Dendritic cell treated with granulocyte-macrophage colony-stimulating factor and Interleukin-4, amounts not matched to agents 40 ng/mL and 50 ng/mL, for 4 days (primary cell): ENCODE results near the gene CSTF2T.

ENCODE experiments used
- H3K27ac Mint-ChIP-seq: one replicate; pipeline ENCODE4 v1.8.0; 2022; ENCODE audit warnings: mild to moderate bottlenecking, mixed read lengths
- H3K27me3 Mint-ChIP-seq: one replicate; pipeline ENCODE4 v1.8.0; 2022; ENCODE audit warnings: mild to moderate bottlenecking, mixed read lengths
- H3K36me3 Mint-ChIP-seq: one replicate; pipeline ENCODE4 v1.8.0; 2022; ENCODE audit warnings: low read depth, mixed read lengths
- H3K4me1 Mint-ChIP-seq: one replicate; pipeline ENCODE4 v1.8.0; 2022; ENCODE audit warnings: low read depth, mixed read lengths
- H3K4me3 Mint-ChIP-seq: one replicate; pipeline ENCODE4 v1.8.0; 2022; ENCODE audit warnings: mild to moderate bottlenecking, moderate library complexity, mixed read lengths
- H3K9me3 Mint-ChIP-seq: one replicate; pipeline ENCODE4 v1.8.0; 2022; ENCODE audit warnings: mixed read lengths
- intact Hi-C: fragments of 100-400 bp; cut with micrococcal nuclease; formaldehyde crosslinking; loops from one replicate; pipeline ENCODE4 v1.15.0; 2022

Gene CSTF2T

DNA sequence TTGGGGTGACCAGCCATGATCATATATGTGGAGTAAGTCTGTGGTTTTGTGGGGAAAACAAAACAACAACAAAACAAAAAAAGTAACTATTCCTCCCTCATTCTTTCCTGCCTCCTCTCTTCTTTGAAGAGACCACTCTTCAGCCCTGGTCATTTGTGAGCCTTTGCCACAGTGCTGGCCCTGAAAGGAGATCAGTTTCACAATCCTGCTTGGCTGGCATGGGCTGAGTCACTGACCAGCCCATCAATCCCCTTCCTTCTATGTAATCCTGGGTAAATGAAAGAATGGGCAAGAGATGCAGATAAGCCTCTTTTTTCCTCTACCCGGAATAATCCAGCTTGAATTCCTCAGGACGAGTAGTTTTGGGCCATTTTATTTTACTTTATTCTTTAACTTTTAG lies 13.6 kb downstream of the CSTF2T start:
- peaks cover 15% of the 10 kb centered on the region for H3K9me3 Mint-ChIP-seq
- no peaks in the 10 kb centered on the region for H3K36me3 Mint-ChIP-seq
- no peaks in the 10 kb centered on the region for H3K27me3 Mint-ChIP-seq
- H3K4me1 Mint-ChIP-seq = no peaks in the 10 kb centered on the region
- H3K27ac Mint-ChIP-seq = no peak overlapping the region
- no peak overlapping the region for H3K4me3 Mint-ChIP-seq
- intact Hi-C loops = no loop called here

DNA sequence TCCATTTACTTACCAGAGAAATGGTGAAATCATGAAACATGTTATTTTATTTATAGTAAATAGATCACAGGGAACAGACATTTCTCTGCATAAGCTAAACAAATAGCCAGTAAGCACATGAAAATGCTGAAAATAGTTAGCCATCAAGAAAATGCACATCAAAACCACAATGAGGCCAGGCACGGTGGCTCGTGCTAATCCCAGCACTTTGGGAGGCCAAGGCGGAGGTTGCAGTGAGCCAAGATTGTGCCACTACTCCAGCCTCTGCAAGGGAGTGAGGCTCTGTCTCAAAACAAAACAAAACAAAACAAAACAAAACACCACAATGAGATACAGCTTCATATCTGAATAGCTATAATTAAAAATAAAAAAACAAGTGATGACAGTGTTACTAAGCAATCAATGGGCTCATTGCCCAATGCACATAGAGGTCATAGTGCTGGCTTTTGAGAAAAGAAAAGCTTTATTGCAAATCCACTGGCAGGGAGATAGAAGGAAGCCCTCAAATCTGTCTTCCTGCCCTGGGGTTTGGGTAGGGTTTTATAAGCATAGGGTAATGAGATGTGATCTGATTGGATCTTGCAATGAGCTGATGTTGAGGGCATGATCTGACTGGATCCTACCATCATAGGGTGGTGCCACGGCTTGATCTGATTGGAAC lies 16.2 kb downstream of the CSTF2T start:
- H3K4me3 Mint-ChIP-seq = no peak overlapping the region
- no peaks in the 10 kb centered on the region for H3K36me3 Mint-ChIP-seq
- no peaks in the 10 kb centered on the region for H3K4me1 Mint-ChIP-seq
- intact Hi-C loops = no loop called here
- peaks cover 2% of the 10 kb centered on the region for H3K27me3 Mint-ChIP-seq
- H3K9me3 Mint-ChIP-seq = no peaks in the 10 kb centered on the region
- H3K27ac Mint-ChIP-seq = no peak overlapping the region

GRCh38 chr10:51679841-51680240 lies 19.6 kb downstream of the CSTF2T start:
- Mint-ChIP-seq H3K27ac (no peak overlapping the region), H3K27me3 (peaks cover 2% of the 10 kb centered on the region), H3K9me3 (no peaks in the 10 kb centered on the region), H3K36me3 (no peaks in the 10 kb centered on the region), H3K4me3 (no peak overlapping the region), H3K4me1 (no peaks in the 10 kb centered on the region)
- intact Hi-C loops = no loop called here

- Mint-ChIP-seq H3K9me3 (peaks cover 10% of the 10 kb centered on the region), H3K27me3 (peaks cover 2% of the 10 kb centered on the region), H3K36me3 (no peaks in the 10 kb centered on the region), H3K4me3 (no peak overlapping the region), H3K27ac (no peak overlapping the region), H3K4me1 (no peaks in the 10 kb centered on the region)
- intact Hi-C loops = no loop called here
Observed at GRCh38 chr10:51675088-51675487, 24.3 kb downstream of the CSTF2T start.

DNA sequence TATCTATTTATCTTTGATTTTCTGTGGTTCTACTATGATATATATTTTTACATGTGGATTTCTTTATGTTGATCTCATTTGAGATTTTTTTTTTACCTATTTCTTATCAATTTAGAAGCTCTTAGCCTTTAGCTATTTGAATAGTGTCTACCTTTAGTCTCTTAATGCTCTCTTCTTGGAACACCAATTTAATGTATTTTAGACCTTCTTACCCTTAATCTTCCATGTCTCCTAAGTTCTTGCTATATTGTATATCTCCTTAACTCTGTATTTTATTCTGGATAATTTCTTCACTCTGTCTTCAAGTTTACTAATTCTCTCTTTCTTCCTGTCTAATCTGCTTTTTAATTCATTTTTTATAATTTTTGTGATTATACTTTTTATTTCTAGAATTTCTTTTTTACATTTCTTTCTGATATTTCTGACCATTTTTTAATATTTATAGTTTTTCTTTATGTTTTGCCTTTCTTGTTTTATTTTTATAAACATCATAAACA lies 27.3 kb downstream of the CSTF2T start:
- no peak overlapping the region for H3K4me3 Mint-ChIP-seq
- intact Hi-C loops = no loop called here
- H3K9me3 Mint-ChIP-seq = peaks cover 10% of the 10 kb centered on the region
- no peak overlapping the region for H3K27ac Mint-ChIP-seq
- H3K4me1 Mint-ChIP-seq = no peaks in the 10 kb centered on the region
- no peaks in the 10 kb centered on the region for H3K36me3 Mint-ChIP-seq
- H3K27me3 Mint-ChIP-seq = no peaks in the 10 kb centered on the region

- H3K4me3 Mint-ChIP-seq = no peak overlapping the region
- no peaks in the 10 kb centered on the region for H3K36me3 Mint-ChIP-seq
- intact Hi-C loops = no loop called here
- H3K27ac Mint-ChIP-seq = no peak overlapping the region
- H3K9me3 Mint-ChIP-seq = peaks cover 10% of the 10 kb centered on the region
- no peaks in the 10 kb centered on the region for H3K4me1 Mint-ChIP-seq
- H3K27me3 Mint-ChIP-seq = no peaks in the 10 kb centered on the region
Observed at GRCh38 chr10:51669041-51669440, 30.4 kb downstream of the CSTF2T start.

DNA sequence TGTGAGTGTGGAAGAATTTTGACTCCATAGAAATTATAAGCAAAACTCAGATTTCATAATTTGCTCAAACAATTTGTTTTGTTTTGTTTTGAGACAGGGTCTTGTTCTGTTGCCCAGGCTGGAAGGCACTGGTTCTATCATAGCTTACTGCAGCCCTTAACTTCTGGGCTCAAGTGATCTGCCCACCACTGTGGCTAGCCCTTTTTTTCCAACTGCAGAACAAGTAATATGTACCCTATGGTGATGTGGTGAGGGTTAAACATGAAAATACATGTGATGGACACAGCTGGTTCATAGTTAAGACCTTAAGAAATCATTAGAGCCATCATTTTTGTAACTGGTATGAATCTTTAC lies 31.1 kb downstream of the CSTF2T start:
- Mint-ChIP-seq H3K4me3 (no peak overlapping the region), H3K9me3 (peaks cover 10% of the 10 kb centered on the region), H3K27me3 (no peaks in the 10 kb centered on the region), H3K27ac (no peak overlapping the region), H3K4me1 (no peaks in the 10 kb centered on the region), H3K36me3 (no peaks in the 10 kb centered on the region)
- intact Hi-C loops = no loop called here

DNA sequence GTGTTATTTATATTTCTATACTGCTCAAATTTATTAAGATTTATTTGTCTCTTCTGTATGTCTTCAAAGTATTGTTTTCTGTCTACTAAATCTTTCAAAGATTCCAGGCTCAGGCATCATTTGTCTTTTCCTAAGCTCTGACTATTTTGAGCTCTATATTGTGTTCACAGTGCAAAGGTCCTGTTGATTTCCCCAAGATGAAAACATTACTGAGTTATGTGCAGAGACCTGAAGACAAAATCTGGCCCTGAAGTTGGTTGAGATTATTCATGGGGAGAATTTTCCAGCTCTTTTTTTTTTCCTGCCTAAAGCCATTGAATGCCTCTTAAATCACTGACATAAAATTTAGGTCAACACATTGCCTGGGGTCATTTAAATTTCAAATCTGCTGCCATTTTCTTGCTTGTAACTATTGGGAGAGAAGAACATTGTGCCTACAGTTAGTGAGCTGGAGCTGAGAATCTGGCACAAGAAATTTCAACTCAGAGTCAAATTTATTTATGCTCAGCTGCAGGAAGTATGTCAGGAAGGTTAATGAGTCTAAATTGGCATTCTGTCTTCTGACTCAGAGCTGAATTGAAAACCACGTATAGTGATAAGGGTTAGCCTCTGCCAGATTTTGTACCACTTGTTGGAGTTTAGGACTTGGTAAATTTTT lies 31.6 kb downstream of the CSTF2T start:
- Mint-ChIP-seq H3K36me3 (no peaks in the 10 kb centered on the region), H3K27me3 (no peaks in the 10 kb centered on the region), H3K4me1 (no peaks in the 10 kb centered on the region), H3K4me3 (no peak overlapping the region), H3K27ac (no peak overlapping the region), H3K9me3 (peaks cover 10% of the 10 kb centered on the region)
- intact Hi-C loops = no loop called here

DNA sequence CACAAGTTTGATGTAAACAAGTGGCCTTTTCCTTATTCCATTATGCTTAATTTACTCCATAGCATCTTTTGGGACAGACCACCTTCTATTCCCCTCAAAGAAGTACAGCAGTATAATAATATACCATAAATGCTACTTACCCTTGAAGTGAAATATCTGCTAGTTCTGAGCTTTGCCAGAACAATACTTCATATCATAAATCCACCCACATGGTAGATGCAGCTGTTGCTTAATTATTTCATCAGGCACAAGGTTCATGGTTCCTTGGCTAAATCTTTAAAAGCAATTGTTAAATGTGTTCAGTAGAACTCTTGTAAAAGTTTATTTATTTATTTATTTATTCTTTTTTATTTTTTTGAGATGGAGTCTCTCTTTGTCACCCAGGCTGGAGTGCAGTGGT lies 32.9 kb downstream of the CSTF2T start:
- Mint-ChIP-seq H3K27ac (no peak overlapping the region), H3K27me3 (no peaks in the 10 kb centered on the region), H3K9me3 (no peaks in the 10 kb centered on the region), H3K4me1 (no peaks in the 10 kb centered on the region), H3K36me3 (no peaks in the 10 kb centered on the region), H3K4me3 (no peak overlapping the region)
- intact Hi-C loops = no loop called here

DNA sequence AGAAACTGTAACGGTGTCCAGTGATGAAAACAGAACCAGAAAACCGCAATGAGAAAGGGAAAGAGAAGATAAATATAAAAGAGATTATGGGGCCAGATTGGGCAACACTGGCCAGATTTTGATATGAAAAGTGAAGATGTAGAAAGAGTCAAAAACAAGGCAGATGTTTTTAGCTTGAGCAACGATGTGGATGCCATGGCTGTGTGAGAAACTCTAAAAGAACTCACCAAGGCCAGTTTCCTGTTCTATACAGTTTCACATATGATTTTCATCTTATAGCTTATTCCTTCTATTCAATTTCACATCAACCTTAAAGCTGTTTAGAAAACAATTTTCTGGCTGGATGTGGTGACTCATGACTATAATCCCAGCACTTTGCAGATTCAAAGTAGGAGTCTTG lies 36.3 kb downstream of the CSTF2T start:
- H3K9me3 Mint-ChIP-seq = no peaks in the 10 kb centered on the region
- H3K36me3 Mint-ChIP-seq = no peaks in the 10 kb centered on the region
- intact Hi-C loops = no loop called here
- H3K27ac Mint-ChIP-seq = no peak overlapping the region
- H3K4me3 Mint-ChIP-seq = no peak overlapping the region
- no peaks in the 10 kb centered on the region for H3K4me1 Mint-ChIP-seq
- H3K27me3 Mint-ChIP-seq = no peaks in the 10 kb centered on the region

DNA sequence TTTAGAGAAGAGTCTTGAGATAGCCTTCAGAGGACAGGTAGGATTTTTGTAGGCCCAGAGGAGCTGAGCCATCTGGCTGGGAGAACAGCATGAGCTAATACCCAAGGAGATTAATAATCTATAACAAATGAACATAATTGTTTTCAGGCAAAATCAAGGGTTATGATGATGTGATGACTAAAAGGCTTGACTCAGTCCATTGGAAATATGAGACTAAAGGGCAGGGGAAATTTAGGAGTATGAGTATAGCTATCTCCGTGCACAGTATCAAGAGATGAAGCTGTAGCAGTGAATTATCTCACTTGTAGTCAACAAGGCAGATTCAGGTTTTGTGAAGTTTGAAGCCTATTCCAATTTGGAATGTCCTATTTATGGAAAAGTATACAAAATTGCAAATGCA lies 40.1 kb downstream of the CSTF2T start:
- H3K4me1 Mint-ChIP-seq = no peaks in the 10 kb centered on the region
- H3K27ac Mint-ChIP-seq = no peak overlapping the region
- H3K36me3 Mint-ChIP-seq = no peaks in the 10 kb centered on the region
- H3K4me3 Mint-ChIP-seq = no peak overlapping the region
- H3K27me3 Mint-ChIP-seq = no peaks in the 10 kb centered on the region
- intact Hi-C loops = no loop called here
- H3K9me3 Mint-ChIP-seq = no peaks in the 10 kb centered on the region

DNA sequence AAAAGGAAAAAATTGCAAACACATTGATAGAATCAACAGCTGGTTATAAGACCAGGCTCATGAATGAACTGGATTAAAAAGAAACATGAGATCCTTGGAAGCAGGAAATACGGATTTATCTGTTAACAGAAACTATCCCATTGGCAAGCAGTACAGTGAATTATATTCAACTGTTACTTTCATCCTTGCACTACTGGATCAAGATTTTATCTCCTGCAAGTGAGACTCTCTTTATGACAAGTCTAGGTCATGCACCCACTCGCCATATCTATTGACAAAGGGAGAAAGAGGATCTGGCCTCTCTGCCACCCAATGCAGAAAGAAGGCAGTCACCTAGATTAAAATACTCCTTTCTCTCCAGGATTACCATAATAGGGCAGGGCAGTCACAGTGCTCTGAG lies 41.4 kb downstream of the CSTF2T start:
- Mint-ChIP-seq H3K27me3 (no peaks in the 10 kb centered on the region), H3K27ac (no peak overlapping the region), H3K4me3 (no peak overlapping the region), H3K9me3 (no peaks in the 10 kb centered on the region), H3K4me1 (no peaks in the 10 kb centered on the region), H3K36me3 (no peaks in the 10 kb centered on the region)
- intact Hi-C loops = no loop called here

- no peak overlapping the region for H3K27ac Mint-ChIP-seq
Observed at GRCh38 chr10:51656503-51656902, 42.9 kb downstream of the CSTF2T start.

GRCh38 chr10:51654918-51655317 lies 44.5 kb downstream of the CSTF2T start:
- intact Hi-C loops = no loop called here
- Mint-ChIP-seq H3K4me1 (no peaks in the 10 kb centered on the region), H3K9me3 (peaks cover 9% of the 10 kb centered on the region), H3K36me3 (no peaks in the 10 kb centered on the region), H3K4me3 (no peak overlapping the region), H3K27me3 (no peaks in the 10 kb centered on the region), H3K27ac (no peak overlapping the region)

More at GRCh38 chr10:51656503-51656902, 42.9 kb downstream of the CSTF2T start:
- H3K4me1 Mint-ChIP-seq = no peaks in the 10 kb centered on the region
- no peaks in the 10 kb centered on the region for H3K36me3 Mint-ChIP-seq
- H3K27me3 Mint-ChIP-seq = no peaks in the 10 kb centered on the region
- peaks cover under 1% of the 10 kb centered on the region for H3K9me3 Mint-ChIP-seq
- intact Hi-C loops = no loop called here
- no peak overlapping the region for H3K4me3 Mint-ChIP-seq

GRCh38 chr10:51653025-51653424 lies 46.4 kb downstream of the CSTF2T start:
- Mint-ChIP-seq H3K4me1 (no peaks in the 10 kb centered on the region), H3K4me3 (no peak overlapping the region), H3K36me3 (no peaks in the 10 kb centered on the region), H3K27me3 (no peaks in the 10 kb centered on the region), H3K9me3 (peaks cover 9% of the 10 kb centered on the region), H3K27ac (no peak overlapping the region)
- intact Hi-C loops = no loop called here
